A673 (cell line): ENCODE results near the gene COA1.

Experiments used
- EZH2 ChIP-seq: fragments of 200-600 bp; sonication (generic); IDR thresholded peaks from 2 replicates; pipeline ENCODE4 v1.6.1; 2017; ENCODE audit warnings: borderline replicate concordance, low read depth, mild to moderate bottlenecking, mixed read lengths, antibody characterized with exemption, low read length; ENCODE audit not compliant: poor library complexity, severe bottlenecking
- TF ChIP-seq, protein P1 (sequence below): fragments of 300-800, 200-600 bp; sonication (generic); conservative IDR thresholded peaks from 2 replicates; pipeline ENCODE4 v1.5.1; 2017; ENCODE audit warnings: low read depth, mild to moderate bottlenecking, antibody characterized with exemption, low read length, moderate library complexity, mixed read lengths

DNA sequence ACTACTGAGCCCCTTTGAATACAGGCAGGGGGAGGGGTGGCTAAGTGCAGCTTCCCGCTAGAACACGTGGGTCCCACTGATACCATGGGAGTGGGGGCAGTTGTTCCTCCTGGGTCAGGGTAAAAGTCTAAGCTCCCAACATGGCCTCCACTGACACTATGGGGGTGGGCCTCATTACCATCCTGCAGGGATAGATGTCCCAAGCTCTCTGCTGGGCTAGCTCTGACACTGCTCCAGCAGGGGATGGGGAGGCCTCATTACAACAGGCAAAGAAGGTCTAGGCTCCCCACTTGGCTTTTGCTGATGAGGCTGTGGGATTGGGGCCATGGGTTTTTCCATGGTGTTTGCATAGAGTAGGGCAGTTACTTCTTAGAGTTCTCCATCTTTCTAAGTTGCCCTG, 94.9 kb downstream of the COA1 start:
- TF ChIP-seq, protein P1, sequence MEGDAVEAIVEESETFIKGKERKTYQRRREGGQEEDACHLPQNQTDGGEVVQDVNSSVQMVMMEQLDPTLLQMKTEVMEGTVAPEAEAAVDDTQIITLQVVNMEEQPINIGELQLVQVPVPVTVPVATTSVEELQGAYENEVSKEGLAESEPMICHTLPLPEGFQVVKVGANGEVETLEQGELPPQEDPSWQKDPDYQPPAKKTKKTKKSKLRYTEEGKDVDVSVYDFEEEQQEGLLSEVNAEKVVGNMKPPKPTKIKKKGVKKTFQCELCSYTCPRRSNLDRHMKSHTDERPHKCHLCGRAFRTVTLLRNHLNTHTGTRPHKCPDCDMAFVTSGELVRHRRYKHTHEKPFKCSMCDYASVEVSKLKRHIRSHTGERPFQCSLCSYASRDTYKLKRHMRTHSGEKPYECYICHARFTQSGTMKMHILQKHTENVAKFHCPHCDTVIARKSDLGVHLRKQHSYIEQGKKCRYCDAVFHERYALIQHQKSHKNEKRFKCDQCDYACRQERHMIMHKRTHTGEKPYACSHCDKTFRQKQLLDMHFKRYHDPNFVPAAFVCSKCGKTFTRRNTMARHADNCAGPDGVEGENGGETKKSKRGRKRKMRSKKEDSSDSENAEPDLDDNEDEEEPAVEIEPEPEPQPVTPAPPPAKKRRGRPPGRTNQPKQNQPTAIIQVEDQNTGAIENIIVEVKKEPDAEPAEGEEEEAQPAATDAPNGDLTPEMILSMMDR: no peak
- no peak for TF ChIP-seq EZH2
